ENCODE results near the gene TMEM11. TPM values are rescaled to one million over a fixed set of nuclear protein-coding genes. Genes with fewer than 3 reads are reported as not detected.

The TMEM11 gene
- total RNA-seq, 1 experiment from 2014 or later = 26.1 TPM

DNA sequence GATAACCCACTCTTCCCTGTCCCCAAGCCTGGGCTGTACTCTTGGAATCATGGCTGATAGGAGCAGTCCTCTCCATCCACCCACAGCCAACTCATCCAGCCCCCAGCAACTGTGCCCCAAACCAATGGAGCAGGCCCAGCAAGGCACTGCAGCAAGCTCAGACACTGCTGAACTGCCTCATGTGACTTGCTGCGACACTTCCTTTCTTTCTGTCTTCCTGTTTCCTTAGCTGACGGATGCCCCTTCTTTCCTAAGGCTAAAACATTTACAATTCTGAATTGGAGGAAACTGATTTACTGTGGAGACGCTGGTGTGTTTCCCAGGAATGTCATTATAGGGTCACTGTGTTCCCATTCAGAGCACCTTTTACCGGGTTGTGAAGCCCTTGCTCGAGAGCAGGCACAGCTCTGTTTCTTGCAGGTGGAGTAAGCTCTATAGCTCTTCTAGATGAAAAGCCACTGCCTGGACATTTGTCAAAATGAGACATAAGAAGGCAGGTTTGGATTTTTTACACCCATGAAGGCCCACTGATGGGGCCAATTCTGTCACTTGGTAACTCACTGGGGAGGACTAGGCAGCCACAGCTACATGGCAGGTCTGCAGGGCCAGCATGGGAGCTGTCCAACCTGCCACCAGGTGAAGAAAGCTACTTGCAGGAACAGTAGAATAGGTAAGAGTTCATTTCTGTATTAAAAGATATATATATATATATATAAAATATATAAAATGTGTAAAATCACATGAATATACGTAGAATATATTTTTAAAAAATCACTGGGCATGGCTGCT is 27.4 kb downstream of the TMEM11 start:
- DNase-seq (ENCODE audit: low read depth) = no peak

DNA sequence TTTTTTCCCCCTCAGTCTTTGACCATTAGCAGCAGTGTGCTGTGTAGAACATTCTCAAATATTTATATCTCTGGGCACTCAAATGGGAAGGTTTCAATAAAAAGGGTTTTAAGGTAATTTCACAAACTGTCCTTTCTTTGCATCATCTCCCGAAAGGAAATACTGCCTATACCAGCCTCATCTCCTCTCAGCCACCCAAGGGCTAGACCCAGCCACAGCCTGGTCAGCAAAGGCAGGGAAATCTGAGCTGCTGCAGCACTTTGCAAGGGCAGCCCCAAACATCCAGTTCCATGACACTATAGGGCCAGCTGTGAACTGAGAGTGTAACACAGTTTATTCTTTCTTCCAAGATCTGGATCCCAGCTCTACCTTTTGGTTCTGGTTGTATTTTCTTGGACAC is 28.9 kb downstream of the TMEM11 start:
- DNase-seq (ENCODE audit: low read depth) = no peak

DNA sequence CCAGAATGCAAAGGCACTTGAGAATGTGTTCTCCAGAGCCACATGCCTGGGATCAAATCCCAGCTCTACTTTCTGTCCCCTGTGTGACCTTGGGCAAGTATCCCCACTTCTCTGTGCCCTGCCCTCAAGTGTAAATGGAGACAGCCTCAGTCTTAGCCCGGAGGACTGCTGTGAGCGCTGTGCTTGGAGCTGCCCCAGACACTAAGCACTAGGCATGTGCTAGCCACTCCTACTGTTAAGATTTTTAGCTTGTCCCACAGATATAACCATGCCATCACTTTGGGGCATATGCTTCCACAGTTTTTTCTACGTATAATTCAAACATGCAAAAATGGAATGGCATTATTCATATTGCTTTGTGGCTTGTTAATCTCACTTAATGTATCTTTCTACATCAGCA is 29.4 kb downstream of the TMEM11 start:
- DNase-seq (ENCODE audit: low read depth) = no peak

DNA sequence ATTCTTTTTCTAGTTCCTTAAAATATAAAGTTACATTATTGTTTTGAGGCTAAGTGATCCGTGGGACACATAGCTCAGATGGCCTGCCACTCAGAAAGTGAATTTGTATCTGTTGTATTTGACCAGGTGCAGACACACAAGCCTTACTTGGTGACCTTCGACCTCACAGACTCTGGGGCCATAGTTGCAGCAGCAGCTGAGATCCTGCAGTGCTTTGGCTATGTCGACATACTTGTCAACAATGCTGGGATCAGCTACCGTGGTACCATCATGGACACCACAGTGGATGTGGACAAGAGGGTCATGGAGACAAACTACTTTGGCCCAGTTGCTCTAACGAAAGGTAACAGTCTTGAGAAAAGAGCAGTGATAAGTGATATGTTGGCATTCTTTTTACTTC is 30.5 kb downstream of the TMEM11 start:
- no peak for DNase-seq (ENCODE audit: low read depth)

DNA sequence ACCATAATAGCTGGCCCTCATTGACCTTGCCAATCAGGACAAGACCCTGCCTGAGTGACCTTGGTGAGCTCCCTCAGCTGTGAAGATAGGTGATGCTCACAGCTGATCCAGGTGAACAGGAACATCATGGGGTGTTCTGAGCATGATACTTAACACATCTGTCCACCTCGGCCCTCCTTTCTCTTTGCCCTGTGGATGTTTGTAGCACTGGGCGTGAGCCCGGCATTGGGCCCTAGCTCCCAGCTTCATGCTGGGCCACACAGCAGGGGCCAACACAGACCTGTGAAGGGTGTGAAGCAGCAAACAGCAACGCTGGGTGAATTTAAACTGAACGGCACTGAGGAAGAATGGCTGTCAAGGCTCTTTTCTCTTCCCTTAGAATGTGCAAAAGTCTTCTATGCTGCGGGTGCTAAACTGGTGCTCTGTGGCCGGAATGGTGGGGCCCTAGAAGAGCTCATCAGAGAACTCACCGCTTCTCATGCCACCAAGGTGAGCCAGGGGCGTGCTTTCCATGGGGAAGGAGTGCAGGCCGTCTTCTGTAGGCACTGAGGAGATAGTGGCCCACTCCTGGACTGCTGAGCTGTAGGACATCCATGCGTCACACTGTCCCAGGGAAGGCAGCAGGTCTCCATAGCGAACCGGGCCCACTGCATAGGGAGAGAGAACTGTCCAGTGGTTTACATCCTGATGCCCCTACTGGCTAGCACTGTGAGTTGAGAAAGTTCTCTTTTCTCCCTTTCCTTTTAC is 35.9 kb downstream of the TMEM11 start:
- DNase-seq (ENCODE audit: low read depth) = no peak

DNA sequence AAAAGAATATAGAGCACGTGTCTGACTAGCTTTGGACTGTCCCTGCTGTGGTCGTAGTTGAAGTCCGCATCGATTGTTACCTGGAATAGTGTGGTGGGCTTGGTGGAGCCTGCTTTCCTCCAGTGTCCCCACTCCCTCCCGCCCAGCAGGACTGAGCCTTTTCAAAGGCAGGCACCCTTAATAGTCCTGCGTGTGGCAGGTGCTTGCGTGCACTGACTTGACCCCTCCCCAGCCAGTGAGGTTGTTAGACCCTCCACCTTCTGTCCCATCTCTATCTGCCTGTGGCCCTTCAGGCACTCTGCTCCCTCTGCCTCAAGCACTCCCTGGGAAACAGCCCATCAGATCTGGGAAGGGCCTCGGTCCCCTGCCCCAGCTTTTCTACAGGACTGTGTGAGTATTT is 36.6 kb downstream of the TMEM11 start:
- no peak for DNase-seq (ENCODE audit: low read depth)

DNA sequence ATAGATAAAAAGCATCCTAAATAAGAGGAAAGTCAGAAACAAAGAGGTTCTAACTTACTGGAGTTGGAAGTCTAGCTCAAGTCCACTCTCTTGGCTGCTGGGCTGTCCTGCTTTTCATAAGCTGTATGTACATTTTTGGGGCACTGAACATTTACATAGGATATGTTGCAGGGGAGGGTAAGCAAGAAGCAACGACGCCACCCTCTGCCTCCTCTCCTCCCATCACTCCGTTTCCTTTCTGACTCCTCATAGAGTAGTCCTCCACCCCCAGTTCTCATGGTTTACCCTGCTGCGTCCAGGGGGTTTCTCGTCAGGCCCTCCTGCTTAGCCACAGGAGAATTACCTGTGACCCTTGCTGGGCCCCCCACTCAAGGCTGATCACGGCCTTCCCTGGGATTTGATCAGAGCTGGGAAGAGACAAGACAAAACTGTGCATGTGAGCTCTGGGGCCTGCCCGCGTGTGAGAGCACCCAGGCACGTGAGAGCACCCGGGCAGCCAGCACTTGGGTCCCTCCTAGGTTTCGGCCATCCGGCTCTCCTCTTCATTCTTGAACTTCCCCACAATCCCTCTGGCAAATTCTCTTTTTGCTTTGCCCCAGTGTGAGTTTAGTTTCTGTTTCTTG is 37.1 kb downstream of the TMEM11 start:
- no peak for DNase-seq (ENCODE audit: low read depth)

DNA sequence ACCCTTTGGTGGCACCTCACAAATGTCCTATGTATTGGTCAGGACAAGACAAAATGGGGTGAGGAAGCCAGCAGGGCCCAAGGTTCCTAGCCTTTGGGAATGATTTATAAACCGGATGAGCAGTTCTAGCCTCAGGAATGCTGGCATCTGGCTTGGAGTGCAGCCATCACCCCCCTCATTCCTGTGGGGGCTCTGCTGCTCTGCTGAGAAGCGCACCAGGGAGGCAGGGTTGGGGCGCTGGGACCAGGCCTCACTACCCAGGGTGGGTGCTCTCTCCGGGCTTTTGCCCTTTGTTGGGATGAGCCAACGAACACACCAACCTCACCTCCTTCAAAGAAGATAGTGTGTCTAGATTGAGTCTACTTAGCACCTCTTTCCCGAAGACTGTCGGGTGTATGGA is 39.2 kb downstream of the TMEM11 start:
- DNase-seq (ENCODE audit: low read depth) = no peak

DNA sequence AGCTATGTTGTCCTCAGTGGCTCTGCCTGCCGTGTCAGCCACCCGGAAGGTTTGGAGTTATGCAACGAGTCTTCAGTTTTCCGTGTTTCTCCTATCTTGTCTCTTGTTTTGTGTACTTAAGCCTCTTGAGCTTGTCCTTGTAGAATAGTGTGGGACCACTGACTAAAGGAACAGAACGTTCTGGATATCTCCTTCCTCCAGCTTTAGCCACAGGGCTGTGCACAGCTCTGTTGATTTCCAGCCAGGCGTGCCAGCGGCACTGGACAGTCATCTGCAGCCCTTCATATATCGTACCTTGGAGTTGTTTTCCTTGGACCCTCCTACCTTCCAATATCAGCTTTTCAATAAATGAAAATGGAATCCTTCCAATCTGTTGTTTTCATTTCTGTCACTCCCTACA is 39.8 kb downstream of the TMEM11 start:
- no peak for DNase-seq (ENCODE audit: low read depth)

DNA sequence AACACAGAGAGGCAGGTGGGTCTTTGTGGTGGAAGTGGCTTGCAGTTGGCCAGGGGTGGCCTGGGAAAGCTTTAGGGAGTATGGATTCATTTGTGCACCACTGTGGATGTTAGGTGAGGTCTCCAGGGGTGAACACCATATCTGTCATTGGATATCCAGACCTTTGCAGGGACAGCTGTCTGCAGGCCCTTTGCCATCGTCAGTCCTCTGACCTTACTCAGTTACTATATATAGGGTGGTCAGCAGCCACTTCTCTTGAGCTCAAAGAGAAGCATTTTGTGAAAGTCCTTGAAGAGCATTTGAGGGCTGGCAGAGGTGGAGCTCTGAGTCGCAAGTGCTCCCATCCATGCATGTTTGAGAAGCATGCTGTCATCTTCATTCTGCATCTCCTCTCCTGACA is 40.4 kb downstream of the TMEM11 start:
- no peak for DNase-seq (ENCODE audit: low read depth)

DNA sequence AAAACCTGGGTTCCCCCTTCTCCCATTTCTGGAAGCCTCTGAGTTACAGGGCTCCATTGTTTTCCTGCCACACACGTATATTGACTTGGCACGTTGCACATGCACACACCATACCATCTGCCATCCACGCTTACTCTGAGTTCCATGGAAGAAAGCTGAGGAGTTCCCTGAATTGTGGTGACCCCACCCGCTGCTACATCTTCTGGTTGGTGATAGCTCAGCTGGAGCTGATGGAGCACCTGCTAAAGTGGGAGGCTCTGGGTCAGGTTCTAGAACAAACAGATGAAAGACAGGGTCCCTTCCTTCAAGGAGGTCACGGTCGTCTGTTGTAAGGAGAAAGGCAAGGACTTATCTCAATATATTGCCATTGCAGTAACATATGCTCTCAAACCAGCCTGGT is 41.1 kb downstream of the TMEM11 start:
- DNase-seq (ENCODE audit: low read depth) = no peak

DNA sequence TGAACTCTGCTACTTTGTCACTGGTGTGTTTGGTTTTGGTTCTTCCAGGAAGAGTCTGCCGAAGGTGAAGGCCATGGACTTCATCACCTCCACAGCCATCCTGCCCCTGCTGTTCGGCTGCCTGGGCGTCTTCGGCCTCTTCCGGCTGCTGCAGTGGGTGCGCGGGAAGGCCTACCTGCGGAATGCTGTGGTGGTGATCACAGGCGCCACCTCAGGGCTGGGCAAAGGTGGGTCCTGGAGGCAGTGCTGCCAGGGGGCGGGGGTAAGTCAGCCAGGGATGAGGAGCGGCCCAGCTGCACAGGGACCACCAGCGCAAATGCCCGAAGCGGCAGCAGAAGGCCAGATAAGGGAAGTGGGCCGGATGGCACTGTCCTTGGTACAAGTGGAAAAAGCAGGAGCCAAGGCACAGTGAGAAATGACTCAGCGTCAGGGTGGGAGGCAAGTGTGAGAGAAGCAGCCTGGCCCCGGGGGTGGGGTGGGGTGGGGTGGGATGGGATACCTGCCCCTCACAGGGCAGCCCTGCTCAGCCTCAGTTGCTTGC is 41.9 kb downstream of the TMEM11 start:
- no peak for DNase-seq (ENCODE audit: low read depth)

DNA sequence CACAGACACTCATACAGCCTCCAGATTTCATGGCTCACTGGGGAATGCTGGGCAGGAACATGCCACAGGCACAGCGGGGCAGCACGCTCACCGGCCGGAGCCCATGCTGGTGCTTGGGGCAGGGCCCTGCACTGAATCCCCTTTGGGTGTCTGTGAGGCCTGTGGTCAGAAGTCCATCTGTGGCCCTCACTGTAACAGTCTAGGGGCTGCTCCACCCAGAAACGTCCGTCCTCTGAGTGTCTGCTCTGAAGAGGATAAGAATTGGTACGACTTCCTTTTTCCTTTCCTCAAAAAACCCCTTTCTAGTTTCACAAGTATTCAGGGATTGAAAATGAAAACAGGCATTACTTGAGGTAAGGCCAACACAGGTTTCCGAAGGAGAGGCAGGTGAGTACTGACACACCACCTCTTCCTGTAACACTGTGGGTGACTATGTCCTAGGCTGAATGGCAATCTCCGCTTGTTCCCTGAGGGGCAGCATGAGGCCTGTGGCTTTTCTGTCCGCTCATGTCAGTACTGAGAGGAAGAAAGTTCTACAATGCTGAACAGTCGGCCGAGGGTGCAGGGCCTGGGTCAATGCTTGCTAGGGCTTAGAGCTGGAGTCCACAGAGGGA is 42.5 kb downstream of the TMEM11 start:
- DNase-seq (ENCODE audit: low read depth) = no peak

DNA sequence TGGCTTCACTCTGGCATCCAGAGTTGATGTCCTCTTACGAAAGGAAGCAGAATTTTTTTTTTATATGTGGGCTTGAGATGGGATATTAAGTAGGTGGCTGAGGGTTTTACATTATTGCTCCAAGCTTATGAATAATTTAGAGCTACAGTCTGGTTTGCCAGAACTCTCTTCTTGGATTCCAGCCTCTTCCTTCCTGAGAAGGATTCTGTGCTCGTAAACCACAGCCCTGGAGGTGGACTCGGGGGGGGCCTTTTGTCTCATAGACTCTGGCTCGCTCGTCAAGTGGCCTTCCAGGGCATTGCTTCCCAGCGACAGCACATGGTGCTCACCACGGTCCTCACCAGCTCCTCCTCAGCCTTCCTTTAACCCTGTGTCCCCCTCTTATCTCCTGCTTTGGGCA is 43.2 kb downstream of the TMEM11 start:
- DNase-seq (ENCODE audit: low read depth) = no peak

DNA sequence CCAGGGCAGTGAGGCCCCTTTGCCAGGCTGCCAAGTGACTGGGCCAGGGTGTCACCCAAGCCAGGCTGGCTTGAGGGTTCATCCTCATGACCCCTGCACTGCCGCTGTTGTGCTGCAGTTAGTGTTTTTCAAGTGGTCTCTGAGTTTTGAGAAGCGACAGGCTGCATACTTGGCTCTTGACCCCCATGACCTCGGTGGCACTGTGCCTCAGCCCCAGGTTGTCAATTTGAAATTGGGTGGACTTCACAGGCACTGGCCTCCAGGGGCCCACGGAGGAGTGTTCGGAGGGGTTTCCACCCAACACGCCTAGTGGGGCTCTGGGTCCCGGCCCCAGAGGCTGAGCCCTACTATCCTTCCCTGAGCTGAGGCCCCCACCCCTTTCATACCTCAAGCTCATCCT is 44.5 kb downstream of the TMEM11 start:
- no peak for DNase-seq (ENCODE audit: low read depth)

DNA sequence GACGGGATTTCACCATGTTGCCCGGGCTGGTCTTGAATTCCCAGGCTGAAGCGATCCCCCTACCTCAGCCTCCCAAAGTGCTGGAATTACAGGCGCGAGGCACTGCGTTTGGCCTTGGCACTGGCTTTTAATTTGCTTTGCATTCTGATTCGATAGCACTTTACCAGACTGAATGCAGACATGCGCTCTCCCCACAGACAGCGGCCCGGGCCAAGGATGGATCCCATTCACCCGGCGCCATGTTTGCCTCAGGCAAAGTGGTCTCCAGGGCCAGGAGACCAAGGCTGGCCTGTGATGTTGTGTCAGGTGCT is 45.5 kb downstream of the TMEM11 start:
- no peak for DNase-seq (ENCODE audit: low read depth)

DNA sequence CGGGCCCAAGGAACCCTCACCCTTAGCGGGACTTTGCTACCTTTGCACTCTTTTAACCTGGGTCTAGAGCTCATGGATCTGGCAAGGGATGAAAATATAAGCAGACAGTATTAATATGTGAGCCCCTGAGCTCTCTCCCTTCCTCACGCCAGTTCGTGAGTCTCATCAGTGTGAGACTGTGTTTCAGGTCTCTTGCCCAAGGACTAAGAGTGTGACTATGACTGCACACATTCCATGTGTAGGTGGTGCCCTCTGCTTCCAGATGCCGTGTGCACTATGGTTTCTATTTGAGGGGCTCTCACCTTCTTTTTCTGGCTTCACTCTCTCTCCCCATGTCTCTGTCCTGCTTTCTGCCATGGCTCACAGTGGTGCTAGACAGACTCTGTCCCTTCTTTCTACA is 46.7 kb downstream of the TMEM11 start:
- no peak for DNase-seq (ENCODE audit: low read depth)

DNA sequence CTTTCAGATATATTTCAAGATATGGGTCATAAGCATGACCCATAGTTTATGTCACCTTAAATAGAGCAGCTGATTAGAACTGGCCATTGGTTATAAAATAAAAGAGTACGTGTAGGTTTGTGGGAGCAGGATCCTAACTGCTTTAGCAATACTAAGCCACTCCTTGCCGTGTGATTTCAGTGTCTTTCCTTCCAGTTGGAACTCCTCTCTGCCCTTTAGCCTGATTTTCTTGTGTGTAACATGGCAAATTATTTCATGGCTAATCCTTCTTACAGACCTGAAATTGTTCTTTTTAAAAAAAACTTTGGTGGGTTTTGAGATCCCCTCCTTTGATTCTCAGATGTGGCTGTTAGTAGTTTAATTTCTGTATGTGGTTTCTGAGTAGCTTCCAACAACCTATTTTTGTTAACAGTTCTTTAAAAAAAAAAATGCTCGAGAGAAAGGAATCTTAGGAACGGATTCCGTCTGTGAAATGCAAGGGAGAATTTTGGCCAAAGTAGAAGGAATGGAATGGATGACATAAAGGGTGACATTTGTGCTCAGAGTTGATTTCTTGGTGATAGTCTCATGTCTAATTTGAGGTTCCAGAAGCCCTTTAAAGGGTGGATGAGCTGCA is 47.3 kb downstream of the TMEM11 start:
- no peak for DNase-seq (ENCODE audit: low read depth)

DNA sequence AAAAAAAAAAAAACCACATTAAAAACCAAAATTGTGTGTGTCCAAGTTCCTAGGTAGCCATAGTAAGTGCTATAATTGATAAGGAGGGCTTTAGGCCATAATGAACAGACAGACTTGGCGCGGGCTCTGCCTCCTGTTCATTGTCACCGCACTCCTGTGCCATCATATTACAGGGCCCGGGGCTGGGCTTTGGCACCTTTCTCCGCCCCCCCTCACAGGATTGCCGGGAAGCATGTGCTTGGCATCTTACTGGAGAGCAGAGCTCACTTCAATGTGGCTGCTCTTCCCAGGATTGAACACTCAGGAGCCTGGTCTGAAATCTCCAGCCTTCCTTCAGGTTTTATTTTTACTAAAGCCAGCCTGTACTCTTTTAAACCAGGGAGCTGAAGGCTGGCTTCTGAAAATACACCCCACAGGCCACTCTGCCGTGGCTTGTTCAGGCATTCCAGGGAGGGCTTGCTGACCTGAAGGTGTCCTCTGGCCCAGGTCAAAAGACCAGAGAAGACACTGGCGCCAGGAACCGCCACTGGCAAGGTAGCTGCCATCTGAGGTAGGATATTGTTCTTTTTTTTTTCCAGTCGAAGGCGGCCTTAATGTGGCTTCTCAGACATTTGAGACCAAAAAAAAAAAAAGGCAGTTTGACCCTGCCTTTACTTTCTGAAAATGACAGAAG is 47.9 kb downstream of the TMEM11 start:
- no peak for DNase-seq (ENCODE audit: low read depth)

DNA sequence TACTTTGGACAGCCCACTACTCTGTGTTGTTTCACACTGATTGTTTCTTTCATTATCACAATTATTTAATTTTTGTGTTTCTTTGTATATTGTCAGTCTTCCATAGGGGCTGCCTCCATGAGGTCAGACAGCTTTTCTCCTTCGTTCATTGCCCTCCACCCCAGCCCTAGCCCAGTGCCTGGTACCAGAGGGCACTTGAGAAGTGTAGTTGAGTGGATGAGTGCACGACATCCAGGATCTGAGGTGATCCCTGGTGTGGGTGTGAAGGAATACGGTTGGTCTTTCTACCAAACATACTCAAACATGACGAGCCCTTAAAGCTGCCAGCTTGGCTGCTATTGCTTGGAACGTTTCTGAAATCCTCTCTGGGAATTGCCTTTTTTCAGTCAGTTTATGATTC is 49.3 kb downstream of the TMEM11 start:
- no peak for DNase-seq (ENCODE audit: low read depth)

DNA sequence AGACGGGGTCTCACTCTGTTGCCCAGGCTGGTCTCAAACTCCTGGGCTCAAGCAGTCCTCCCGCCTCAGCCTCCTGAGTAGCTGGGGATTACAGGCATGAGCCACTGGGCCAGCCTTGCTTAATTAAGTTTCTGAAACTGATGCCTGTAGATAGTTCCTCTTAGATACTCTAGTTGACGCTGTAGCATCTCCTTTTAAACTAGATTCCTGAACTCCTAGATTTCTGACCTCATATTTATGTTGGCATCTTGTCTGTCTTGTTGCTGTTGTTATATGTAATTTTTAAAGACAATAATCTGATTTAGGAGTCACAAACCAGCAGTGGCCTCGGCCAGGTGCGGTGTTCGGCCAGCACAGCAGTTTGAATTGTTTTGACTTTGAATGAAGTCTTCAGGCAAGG is 49.7 kb downstream of the TMEM11 start:
- DNase-seq (ENCODE audit: low read depth) = no peak

DNA sequence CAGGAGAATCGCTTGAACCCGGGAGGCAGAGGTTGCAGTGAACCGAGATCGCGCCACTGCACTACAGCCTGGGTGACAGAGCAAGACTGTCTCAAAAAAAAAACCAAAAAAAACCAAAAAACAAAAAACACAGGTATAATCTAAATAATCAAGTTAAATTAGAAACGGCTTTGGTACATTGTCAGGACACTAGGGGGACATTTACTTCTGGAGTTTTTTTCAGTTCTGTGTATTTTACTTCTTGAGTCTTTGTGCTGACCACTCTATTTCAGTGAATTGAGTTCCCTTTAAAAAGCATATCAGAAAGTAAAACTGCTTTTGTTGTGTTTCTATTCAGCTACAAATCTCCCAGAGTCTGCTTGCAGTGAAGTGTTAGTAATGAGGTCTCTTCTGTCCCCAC is 50.9 kb downstream of the TMEM11 start:
- DNase-seq (ENCODE audit: low read depth) = no peak
